ENCODE results near the gene GFI1. TPM values are rescaled to one million over a fixed set of nuclear protein-coding genes. Genes with fewer than 3 reads are reported as not detected.

GFI1 gene
- total and polyA plus RNA-seq, 10 donors = 1.9 to 19.2 (median 10.6) TPM

DNA sequence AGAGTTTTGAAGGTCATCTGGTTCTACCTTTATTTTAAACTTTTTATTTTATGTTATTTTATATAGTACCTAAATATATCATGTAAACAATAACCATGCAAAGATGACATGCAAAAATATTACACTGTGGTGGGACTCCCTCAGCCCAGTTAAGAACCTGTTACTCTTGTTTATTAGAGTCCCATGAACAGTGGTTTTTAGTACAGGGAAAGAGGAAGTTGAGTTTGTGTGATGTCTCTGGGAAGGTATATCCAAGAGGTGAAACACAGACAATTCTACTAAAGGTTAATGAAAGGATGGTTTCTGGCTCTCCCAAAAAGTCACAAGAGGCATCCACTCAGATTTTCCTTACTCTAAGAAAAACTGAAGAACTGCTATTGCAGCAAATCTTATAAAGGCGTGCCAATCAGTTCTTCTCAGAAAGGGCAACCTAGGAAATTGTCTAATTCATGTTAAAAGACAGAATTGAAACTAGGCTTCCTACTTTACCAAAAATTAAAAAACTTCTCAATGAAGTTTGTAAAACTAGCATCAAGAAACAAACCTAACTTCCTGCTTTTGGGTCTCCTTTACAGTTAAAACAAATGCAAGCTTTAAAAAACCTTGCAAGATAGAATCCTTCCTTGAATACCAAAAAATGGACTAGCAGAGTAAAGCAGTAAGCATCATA is 19.9 kb downstream of the GFI1 start:
- Histone ChIP-seq H3K27ac (peak overlapping the region in 2 of 8 donors; percentile 19 to 38), H3K4me3 (no peak overlapping the region), H3K4me1 (peaks cover 0 to 55% (median 26%) of the 10 kb centered on the region in 6 donors), H3K27me3 (replicated peaks in 1 of 7) (no peaks in the 10 kb centered on the region), H3K36me3 (no peaks in the 10 kb centered on the region), H3K9me3 (no peaks in the 10 kb centered on the region)
- intact Hi-C loops (cut with DNase I; ENCODE audit: low total_unique reads) = no loop called here
- TF ChIP-seq POLR2AphosphoS5 (IDR thresholded peaks at IDR 0.05) (no peak), POLR2A (IDR thresholded peaks at IDR 0.05) (no peak)
- TF ChIP-seq, protein P1, sequence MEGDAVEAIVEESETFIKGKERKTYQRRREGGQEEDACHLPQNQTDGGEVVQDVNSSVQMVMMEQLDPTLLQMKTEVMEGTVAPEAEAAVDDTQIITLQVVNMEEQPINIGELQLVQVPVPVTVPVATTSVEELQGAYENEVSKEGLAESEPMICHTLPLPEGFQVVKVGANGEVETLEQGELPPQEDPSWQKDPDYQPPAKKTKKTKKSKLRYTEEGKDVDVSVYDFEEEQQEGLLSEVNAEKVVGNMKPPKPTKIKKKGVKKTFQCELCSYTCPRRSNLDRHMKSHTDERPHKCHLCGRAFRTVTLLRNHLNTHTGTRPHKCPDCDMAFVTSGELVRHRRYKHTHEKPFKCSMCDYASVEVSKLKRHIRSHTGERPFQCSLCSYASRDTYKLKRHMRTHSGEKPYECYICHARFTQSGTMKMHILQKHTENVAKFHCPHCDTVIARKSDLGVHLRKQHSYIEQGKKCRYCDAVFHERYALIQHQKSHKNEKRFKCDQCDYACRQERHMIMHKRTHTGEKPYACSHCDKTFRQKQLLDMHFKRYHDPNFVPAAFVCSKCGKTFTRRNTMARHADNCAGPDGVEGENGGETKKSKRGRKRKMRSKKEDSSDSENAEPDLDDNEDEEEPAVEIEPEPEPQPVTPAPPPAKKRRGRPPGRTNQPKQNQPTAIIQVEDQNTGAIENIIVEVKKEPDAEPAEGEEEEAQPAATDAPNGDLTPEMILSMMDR (IDR thresholded peaks at IDR 0.05 in 8 of 11, conservative IDR thresholded peaks at IDR 0.05 in 3 of 11) = no peak
- WGBS, 5 donors = 48 to 67% (median 59%) methylated on average over 1 of the region's 1 CpG
- no peak for DNase-seq

DNA sequence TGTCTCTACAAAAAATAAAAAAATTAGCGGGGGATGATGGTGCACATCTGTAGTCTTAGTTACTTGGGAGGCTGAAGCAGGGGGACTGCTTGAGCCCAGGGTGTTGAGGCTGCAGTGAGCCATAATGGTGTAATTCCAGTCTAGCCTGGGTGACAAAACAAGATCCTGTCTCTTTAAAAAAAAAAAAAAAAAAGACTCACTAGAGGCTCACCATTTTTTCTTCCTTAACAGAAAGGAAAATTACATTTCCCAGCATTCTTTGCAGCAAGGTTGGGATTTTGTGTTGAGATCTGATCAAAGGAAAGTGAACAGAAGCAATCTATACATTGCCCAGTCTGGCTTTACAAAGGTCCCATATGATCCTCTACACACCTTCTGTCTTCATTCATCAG is 21.5 kb downstream of the GFI1 start:
- no peak overlapping the region for H3K4me3 ChIP-seq
- H3K36me3 ChIP-seq = no peaks in the 10 kb centered on the region
- H3K27ac ChIP-seq = peak overlapping the region in 2 of 8 donors; percentile 8 to 38
- no peak for DNase-seq
- H3K27me3 ChIP-seq (replicated peaks in 1 of 7) = no peaks in the 10 kb centered on the region
- peaks cover 0 to 70% (median 34%) of the 10 kb centered on the region in 6 donors for H3K4me1 ChIP-seq
- intact Hi-C loops (cut with DNase I; ENCODE audit: low total_unique reads) = no loop called here
- WGBS, 5 donors = 94 to 100% (median 100%) methylated on average over 1 of the region's 1 CpG
- TF ChIP-seq, protein P1 (IDR thresholded peaks at IDR 0.05 in 8 of 11, conservative IDR thresholded peaks at IDR 0.05 in 3 of 11) = no peak
- no peak for TF ChIP-seq POLR2AphosphoS5 (IDR thresholded peaks at IDR 0.05)
- no peak for TF ChIP-seq POLR2A (IDR thresholded peaks at IDR 0.05)
- H3K9me3 ChIP-seq = no peaks in the 10 kb centered on the region

DNA sequence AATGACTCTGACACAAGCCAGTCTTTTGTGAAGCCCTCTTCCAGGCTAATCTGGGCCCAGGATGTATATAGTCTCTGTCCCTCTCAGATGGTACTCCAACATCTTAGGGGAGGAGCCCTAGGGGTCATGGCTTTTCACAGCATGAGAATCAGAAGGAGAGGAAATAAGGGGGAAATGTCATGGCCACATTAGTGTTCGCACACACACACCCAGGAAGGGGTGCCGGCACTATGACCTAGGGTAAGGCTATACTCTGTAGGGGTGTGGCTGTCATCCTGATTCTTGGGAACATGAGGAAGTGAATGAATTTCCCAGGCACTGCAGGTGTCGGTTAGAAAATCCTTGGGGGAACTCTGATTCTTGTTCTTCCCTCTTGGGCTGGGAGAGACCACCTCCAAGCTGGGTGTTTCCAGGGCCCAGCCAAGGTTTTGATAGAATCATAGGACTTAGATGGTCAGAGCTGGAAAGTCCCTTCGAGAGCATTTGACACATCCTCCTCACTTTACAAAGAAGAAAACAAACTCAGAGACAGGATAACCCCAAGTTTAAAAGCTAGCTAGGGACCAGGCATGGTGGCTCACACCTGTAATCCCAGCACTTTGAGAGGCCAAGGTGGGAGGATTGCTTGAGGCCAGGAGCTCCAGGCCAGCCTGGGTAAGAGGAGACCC is 22.0 kb downstream of the GFI1 start:
- Histone ChIP-seq H3K4me1 (peaks cover 0 to 76% (median 39%) of the 10 kb centered on the region in 6 donors), H3K4me3 (no peak overlapping the region), H3K27me3 (replicated peaks in 1 of 7) (no peaks in the 10 kb centered on the region), H3K9me3 (no peaks in the 10 kb centered on the region), H3K36me3 (no peaks in the 10 kb centered on the region), H3K27ac (peak overlapping the region in 3 of 8 donors; percentile 8 to 38 (median 9))
- no peak for TF ChIP-seq POLR2A (IDR thresholded peaks at IDR 0.05)
- TF ChIP-seq, protein P1 (IDR thresholded peaks at IDR 0.05 in 8 of 11, conservative IDR thresholded peaks at IDR 0.05 in 3 of 11) = no peak
- TF ChIP-seq POLR2AphosphoS5 (IDR thresholded peaks at IDR 0.05) = no peak
- intact Hi-C loops (cut with DNase I; ENCODE audit: low total_unique reads) = no loop called here
- no peak for DNase-seq
- WGBS, 5 donors = 54 to 81% (median 64%) methylated on average over 4 of the region's 4 CpGs
